ENCODE data around the gene AMACR.

AMACR gene

DNA sequence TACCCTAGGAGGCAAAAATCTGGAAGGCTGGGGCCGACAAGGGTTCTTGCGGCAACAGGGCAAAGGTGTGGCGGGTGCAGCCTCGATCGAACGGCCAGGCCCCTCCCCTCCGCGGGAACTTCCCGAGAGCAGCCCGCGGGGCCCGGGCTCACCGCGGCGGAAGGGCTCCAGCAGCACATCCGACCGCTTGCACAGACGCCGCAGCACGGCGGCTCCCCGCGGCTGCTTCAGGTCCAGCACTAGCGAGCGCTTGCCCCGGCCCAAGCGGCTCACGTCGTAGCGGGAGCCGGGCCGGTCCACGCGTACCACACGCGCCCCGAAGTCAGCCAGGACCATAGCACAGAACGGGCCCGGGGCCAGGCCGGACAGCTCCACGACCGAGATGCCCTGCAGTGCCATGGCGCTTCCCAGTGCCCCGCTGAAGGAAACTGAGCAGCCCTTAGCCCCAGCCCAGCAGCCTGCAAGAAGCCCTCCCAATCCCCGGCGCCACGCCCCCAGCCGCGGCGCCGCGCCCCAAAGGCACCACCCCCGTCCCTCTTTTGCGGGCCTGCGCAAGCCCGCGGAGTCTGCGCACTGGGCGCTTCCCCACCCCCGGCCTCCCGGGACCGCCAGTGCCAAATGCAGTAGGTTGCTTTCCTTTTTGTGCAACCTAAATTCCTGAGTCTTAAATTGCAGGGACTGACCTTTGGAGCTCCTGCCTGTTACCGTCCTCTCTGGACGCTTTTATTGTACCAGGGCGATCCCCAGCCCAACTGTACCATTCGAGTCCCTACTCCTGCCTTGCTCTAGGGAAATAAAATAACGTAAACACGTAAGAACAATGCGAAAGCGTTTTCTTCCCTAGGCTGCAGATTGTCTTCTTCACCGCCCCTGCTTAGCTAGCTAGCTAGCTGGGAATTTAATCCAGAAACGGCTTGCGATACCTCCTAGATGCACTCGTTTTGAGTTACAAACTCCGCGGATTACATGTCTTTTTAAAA, at the start of gene AMACR:
Gene AMACR (minus strand): TSS at position 430 of the 980 bp plus-strand sequence. CDS start 31 bp downstream, at position 399.
- peak; percentile 92 for DNase-seq

- DNase-seq = no peak
These were observed 49.7 kb upstream of the AMACR start for GRCh38 chr5:34057569-34057968.

- DNase-seq = no peak
These were observed 49.3 kb upstream of the AMACR start for GRCh38 chr5:34057118-34057517.

- DNase-seq = no peak
These were observed 47.8 kb upstream of the AMACR start for GRCh38 chr5:34055667-34056066.

DNA sequence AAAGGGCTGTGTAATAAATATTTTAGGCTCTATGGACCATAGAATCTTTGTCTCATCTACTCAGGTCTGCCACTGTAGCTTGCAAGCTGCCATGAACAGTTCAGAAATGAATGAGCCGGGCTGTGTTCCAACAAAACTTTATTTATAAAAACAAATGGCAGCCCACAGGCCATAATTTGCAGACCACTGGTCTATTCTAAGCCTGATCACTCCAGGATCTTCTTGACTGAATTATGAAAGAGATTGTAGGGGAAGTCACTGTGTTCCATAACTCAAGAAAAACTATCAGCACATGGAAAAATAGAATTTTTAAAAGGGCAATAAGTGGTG, 46.5 kb upstream of the AMACR start:
- no peak for DNase-seq

- no peak for DNase-seq
These were observed 45.9 kb upstream of the AMACR start for GRCh38 chr5:34053571-34054399.

DNA sequence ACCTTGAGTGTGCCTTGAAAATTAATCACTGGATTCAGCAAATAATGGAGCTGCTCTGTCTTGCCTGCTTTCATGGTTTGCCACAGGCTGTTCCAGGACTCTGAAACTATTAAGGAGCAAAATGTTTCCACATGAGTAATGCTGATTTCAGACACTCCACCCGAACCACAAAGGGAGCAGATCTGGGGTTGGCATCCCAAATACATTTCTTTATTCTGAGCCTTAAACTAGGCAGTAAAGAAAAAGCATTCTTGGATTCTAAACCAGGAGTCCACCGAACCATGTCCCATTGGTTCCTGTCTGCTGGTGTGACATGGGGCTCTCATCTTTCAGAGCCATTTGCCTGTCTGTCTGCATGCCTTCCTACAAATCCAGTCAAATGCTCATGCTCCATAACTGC, 45.3 kb upstream of the AMACR start:
- no peak for DNase-seq

- DNase-seq = no peak
These were observed 43.6 kb upstream of the AMACR start for GRCh38 chr5:34051374-34051980.

DNA sequence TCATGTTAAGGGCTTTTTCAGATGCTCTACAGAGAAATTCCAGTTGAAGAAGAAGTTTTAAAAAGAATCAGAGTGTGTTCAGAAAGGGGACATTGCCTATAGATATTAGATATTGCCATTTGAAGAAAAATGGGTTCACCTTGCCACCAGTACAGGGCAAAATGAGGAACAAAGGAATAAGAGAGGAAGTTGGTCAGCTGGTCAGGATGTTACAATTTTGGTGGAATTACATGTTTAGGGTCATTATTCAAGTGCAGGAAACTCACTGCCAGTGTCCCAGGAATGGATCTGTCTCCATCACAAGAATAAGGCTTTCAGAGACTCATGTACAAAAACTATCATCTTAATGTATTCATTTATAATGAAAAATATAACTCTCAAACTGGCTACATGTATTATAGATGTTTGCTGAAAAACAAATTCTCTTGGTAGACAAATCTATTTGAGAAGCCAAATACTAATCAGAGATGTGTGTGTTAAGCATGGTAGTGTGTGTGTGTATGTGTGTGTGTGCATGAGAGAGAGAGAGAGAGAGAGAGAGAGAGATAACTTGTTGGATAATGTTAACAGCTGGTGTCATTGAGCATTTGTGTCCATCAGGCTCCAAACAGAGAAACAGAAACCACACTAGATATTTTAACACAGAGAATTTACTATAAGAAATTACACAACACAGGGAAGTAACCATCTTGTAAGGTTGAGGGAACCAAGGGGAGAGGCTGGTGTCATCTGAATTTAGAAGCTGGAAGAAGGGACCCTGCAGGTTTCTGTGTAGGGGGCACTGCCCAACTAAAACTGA, 40.1 kb upstream of the AMACR start:
- no peak for DNase-seq

DNA sequence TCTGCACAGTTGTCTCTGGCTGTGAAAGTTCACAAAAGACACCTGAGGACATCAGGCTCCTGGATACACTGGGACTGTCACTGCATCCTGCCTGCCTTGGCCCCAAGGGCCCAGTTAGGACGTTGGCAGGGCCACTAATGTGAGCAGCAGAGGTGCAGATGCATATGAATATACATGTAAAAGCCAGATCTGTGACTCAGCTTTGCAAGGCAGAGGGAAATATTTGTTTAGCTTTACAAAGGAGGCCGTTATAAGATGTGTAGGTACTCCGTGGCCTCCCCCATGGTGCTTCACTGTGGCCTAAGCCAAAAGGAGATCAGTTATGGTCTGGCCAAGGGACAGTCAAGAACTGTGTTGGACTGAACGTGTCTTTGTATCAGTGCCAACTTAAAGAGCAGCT, 39.3 kb upstream of the AMACR start:
- no peak for DNase-seq

- DNase-seq = no peak
These were observed 38.1 kb upstream of the AMACR start for GRCh38 chr5:34045996-34046395.

DNA sequence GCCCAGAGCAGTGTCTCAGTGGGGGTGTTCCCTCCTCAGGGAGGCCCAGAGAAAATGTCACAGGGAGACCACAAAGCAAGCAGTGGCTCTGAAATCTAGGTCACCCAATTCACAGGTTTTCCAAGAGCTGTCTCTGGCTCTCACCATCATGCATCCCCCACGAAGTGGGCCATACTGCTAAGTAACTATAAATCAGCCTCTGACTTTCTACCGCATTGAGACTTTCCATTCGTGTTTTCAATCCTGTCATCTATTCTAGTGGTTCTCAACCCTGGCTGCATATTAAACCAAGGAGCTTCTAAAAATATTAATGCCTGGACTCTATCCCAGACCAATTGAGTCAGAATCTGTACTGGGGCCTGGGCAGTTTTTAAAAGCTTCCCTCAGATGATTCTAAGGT, 37.2 kb upstream of the AMACR start:
- no peak for DNase-seq

GRCh38 chr5:34043099-34043876, 35.4 kb upstream of the AMACR start, which contains the start of gene C1QTNF3:
Gene C1QTNF3, minus strand, starts transcription at chr5:34043213. Its CDS starts 88 bp downstream, at chr5:34043125.
- no peak for DNase-seq

GRCh38 chr5:34042321-34042720, 34.5 kb upstream of the AMACR start:
- no peak for DNase-seq

DNA sequence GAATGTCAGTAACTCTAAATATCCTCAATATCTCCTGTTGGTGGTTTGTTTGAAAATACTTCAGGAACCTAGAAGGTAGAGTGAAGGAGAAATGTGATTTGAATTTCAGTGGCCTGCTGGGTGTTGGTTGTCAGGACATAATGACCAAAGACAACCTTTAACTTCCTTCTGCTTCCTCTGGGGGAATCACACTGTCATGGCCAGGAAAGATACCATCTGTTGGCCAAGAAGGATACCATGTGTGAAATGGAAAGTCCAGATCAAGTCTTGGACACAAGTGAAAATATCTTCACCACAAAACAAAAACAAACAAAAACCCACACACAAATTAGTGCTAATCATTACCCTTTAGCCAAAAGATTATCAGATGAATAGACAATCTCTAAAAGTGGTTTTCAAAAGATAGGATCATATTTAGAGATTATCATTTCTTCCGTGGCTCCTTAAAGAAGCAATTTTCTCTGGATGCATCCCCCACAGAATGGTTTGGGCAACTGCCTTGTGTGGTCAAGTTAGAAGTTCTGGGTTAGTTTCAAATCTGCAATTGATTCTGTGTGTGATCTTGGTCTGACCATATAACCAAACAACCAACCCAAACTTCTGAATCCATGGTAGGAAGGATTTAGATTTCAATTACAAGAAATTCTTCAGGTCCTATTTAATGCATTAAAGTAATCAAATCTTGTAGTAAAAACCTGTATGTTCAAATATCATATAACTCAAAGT, 33.6 kb upstream of the AMACR start:
- DNase-seq = no peak

DNA sequence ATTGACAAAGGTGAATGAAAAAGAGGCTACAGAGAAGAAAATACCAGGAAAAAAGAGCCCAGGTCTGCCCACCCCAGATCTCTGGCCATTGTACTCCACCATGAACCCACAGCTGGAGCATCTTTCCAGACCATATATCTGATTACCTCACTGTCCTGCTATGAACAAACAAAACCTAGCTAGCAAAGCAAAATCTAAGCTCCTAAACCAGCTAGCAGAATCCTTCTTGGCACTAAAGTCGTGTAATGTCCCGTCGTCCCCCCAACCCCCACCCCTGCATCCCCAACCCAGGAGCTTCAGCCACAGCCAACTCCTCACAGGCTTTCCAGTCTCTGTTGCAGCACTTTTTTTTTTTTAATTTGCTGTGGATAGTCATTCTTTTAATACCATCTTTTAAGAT, 32.6 kb upstream of the AMACR start:
- no peak for DNase-seq

DNA sequence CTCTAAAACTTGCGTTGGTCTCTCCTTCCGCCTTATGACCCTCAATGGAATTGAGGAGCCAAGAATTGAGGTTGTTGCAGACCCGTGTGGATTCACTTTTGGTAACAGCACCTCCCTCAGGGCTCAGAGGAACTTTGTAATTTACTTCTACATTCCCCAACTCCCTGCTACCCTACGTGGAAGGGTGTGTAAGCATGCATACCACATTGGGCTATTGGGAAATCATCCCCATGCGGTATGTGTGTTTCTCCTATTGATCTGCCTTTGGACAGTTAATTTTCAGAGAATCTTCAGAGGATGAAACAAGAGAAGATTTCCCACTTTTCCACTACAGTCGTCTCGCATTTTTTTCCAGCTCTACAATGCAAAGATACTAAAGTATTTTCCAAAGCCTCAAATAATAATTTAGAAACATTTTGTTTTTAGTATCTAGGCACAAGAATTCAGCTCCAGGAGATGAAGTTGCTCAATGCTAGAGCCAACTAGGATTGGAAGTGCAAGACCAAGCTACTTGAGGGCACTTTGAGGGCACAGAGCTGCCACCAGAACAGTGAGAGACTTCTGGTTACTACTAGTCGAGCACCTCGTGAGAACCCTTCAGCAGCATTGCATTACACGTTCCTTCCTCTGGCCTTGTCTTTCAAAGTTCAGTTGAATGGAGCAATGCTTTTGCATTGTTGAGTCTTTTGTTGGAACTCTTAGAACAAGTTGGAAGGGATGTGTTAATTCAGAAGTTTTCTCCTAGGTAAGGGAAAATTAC, 31.7 kb upstream of the AMACR start:
- no peak for DNase-seq

DNA sequence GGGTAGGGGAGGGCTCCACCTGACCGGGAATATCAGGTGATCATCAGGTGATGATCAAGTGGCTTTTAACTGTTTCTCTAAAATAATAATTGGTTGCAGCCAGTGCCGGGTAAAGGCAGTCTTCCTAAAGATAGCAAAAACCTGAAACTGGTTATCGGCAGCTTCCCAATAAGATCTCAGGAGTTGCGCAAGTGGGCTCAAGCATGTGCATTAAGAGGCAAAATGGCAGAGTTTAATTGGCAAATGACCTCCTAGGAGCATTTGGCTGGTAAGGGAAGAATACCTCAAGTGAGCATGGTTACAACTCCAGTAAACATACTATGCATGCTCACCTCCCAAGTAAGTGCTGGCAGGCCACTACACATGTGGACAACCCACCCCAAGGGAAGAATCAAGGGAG, 31.0 kb upstream of the AMACR start:
- no peak for DNase-seq

DNA sequence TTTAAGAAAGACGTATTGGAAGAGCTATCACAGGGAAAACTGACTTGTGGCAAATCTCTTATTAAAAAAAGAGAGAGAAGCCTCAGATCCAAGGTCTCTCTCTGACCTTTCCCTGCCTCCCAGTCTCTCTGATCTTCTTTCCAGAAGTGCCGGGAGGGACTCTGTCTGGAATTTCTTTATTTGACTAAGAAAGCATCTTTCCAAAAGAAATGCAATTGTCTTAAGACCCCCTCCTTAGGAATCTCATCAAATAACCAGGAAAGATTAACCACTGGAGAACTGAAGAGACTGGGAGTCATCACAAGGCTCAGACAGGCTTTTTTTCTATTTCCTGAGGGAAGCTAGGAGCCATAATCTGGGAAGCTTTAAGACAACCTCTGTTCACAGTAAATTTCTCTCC, 30.5 kb upstream of the AMACR start:
- no peak for DNase-seq

DNA sequence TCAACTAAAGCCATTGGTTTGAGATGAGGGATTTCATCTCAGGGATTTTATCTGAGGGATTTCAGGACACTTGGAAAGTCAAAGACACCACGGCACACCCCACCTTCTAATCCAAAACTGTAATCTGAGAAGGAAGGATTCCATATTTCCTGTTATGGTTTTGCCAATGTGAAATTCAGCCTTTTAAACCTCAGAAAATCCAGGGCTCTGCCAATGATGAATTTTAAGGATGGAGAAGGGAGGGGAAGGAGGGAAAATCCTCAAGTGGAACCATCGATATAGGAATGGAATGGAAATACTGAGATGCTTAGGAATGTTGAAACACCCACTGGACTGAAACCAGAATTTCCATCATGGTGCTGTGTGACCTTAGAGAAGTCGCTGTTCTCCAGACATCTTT, 29.9 kb upstream of the AMACR start:
- no peak for DNase-seq
